HG02885 (cell line): ENCODE results near the gene NUDT17.

Experiments
- ATAC-seq: cut with Tn5 transposase; IDR thresholded peaks from one replicate; pipeline ENCODE4 v1.9.1; 2021; ENCODE audit warnings: mild to moderate bottlenecking; ENCODE audit not compliant: unreplicated experiment, poor library complexity

Gene NUDT17

DNA sequence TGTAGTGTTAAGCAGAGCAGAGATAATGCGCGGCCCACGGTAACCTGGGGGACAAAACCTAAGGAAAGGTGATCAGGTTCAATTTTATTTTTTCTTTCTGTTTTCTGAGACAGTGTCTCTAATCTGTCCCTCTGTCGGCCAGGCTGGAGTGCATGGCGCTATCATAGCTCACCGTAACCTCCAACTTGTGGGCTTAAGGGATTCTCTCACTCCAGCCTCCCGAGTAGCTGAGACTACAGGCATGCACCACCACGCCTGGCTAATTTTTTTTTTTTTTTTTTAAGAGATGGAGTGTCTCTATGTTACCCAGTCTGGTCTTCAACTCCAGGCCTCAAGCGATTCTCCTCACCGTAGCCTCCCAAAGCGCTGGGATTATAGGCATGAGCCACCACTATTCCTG lies 41.0 kb downstream of the NUDT17 start:
- no peak for ATAC-seq

DNA sequence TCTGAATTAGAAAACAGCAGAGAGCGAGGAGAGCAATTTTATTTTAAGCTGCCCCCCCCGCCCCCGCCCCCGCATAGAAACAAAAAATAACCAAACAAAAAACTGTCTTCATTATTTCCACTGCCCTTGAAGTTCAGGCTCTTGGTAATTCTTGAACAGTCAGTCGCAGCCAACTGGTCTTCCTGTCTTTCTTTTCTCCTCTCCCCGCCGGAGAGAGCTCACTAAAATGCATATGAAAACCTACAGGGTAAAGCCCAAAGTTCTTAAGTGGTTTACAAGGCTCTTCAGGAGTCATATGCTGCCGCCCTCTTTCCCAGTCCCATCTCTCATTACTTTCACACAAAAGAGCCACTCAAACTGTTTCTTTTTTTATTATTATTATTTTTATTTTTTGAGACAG lies 41.4 kb downstream of the NUDT17 start:
- no peak for ATAC-seq

DNA sequence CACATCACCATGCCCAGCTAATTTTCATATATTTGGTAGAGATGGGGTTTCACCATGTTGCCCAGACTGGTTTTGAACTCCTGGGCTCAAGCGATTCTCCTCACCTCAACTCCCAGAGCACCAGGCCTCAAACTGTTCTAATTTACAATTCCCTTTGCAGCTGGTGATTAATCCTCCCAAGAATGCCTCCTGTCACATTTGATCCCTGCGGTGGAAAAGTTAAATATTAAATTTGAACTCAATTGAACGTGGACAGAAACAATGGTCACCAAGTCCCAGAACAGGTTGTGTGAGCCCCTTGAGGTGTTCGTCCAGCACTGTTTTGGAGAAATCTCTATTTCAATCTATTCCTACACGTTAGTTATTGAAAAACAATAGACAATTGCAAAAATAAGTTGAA lies 42.2 kb downstream of the NUDT17 start:
- no peak for ATAC-seq

DNA sequence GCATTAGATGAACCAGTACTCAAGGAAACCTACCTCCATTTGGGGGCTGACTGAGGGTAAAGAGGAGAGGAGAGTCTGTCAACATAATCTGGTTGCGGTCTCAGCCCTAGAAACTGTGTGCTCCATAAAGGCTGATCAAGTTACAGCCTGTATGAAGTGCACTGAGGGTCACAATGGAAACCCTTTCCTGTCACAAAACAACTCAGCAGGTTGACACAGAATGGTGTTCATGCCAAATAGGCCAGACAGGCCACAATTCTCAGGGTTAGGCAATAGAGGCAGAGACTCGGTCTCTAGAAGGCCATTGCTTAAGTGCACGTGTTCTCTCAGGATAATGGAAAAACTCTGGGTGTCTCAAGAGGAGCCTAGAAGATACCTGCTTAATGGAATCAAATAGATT lies 44.3 kb downstream of the NUDT17 start:
- no peak for ATAC-seq

DNA sequence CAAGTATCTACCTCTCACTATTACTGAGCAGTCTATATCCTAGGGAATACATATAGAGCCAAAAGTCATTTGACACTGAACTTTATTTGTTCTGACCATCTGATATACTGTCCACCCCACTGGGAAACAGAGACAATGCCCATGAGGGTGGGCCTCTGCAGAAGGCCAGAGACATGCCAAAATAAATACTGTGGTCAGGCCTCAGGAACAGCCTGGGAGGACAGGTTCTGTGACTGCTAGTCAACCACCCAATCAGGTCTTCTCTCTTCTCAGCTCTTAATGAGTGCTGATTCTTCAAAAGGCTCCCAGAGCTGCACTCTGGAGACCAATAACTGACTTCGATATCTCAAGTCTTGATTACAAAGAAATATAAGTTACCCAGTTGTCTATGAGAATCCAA lies 45.7 kb downstream of the NUDT17 start:
- ATAC-seq = no peak

DNA sequence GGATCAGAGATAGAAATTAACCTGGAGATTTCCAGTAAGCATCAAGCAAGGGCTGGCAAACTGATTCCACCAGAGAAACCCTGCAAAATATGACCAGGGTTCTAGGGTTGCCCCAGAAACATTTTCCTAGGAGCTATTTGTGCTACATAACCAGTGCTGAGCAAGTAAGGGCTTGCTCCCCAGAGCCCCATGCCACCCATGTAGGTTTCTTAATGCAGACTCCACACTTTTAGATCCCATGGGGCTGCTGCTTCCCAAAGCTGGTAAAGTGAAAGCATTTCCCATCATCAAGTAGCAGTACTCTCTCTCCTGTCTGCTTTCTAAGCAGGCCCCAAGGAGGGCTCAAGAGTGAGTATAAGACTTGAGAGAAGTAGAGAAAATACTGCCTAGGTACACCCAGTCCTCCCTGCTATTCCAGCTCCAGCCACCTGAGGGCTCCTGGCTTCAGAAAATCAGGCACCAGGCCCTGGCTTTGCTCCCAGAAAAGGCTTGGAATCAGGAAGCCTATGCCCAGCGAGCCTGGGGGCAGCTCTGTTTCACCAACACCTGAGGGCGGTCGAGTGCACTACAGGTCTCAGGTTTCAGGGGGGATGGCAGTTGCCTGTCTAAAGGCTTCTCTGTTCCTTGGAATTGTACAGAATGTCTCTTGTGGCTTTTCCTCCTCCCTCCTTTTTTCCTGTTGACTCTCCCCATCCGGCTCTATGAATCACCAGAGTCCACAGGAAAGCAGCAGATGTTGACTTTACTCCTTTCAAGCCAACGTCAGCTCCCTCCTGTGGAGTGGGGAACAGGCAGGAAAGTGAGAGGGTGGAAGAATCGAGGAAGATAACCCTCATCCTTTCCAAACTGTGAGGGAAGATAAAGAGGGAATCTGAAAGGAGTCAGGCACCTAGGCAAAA lies 46.4 kb downstream of the NUDT17 start:
- no peak for ATAC-seq

DNA sequence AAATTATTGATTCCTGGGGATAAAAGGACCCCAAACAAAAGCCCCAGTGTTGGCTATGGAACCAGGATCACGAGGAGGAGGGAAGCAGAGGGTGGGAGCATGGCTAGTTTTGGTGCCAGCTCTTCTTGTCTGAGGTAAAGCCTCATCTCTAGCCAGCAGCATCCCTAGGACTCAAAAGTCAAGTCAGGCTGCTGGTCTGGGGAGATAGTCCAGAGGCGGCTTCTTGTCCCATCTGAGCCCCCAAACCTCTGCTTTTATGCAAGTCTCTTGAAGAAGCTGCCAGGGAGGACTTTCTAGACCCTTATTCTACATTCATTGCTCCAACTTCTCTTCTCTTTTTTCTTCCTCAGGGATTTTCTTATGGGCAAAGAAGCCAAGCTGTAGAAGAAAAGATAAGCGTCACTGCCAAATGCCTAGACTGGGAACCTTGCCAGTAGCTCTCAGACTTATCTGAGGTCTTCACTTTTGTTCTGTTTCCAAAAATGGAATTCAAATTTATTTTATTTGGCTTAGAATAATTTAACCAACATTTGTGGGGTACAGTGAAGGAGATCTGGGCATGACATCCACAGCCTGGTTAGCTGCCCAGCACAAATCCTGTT lies 47.2 kb downstream of the NUDT17 start:
- no peak for ATAC-seq

DNA sequence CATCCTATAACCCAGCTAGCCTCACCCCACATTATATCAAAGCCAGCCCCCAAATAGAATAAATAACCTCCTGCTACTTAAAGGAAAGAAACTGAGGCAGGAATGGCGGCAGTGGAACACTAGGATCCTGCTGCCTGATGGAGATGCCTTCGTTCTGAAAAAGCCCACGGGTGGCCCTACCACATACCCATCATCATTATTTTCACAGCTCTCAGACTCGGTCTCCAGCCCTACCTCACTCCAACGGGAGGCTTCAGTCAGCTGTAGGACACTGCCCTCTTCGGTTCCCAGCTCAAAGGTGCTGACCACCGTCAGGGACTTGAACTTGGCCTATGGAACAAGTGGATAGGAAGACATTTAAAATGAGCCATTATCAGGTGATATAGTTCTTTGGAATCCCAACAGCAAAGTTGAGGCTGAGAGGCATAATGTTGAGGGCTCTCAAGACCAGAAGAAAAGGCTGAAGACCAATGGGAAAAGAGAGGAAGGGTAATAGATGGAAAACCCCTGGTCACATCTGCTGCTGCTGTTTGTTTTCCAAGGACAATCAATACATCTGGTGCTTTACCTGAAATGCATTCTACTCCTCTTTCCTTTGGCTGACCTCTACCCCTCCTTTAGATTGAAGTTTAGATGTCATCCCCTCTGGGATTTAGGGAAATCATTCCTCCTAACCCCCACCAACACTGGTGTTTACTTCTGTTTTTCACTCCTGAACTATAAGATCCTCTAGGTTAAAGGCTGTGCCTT lies 48.1 kb downstream of the NUDT17 start:
- no peak for ATAC-seq

DNA sequence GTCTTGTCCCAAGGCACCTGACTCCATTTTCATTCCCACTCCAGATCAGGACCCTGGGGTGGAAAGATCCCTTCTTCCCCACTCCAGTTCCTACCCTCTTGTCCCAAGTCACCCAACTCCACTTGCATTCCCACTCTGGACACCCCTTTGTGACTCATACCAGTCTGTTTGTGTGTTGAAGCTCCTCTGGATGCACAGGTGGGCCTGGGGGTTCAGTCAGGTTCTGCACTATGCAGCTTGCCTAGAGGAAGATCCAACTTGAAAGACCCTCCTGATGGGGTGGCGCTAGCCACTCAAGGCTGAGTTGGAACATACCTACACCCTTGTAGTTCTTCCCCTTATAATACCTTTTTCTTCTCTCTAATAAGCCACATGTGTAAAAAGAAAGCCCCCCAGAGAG lies 50.0 kb downstream of the NUDT17 start:
- no peak for ATAC-seq

DNA sequence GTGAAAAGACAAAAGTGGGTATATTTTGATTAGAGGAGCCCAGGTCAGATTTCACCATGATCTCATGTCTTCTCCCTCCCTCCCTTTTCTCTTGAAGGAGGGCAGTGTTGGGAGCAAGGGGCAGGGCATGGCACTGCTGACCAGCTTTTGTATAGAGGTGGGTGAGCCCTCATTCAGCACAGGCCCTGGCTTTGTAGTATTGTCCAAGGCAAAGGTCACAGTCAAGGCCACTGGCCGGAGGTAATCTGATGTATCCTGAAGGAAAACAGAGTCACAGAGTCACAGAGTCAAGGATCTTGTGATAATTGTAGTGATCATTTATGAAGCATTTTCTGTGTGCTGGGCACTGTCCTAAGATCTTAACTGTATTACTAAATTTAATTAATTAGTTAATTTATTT lies 52.5 kb downstream of the NUDT17 start:
- no peak for ATAC-seq
